Measurements from ENCODE around the gene TEX19. TPM values are rescaled to one million over a fixed set of nuclear protein-coding genes. Genes with fewer than 3 reads are reported as not detected.

The TEX19 gene
- total RNA-seq, 4 donors from 2014 or later, result not detected

GRCh38 chr17:82405051-82405450, 46.0 kb downstream of the TEX19 start:
- TF ChIP-seq POLR2A (IDR thresholded peaks at IDR 0.05) (no peak), CTCF (IDR thresholded peaks at IDR 0.05) (no peak)
- WGBS, 2 donors, result 79 to 83% methylated on average over 14 of the region's 14 CpGs
- H3K4me3 ChIP-seq (ENCODE audit: low read depth, poor library complexity, severe bottlenecking), result no peak overlapping the region

DNA sequence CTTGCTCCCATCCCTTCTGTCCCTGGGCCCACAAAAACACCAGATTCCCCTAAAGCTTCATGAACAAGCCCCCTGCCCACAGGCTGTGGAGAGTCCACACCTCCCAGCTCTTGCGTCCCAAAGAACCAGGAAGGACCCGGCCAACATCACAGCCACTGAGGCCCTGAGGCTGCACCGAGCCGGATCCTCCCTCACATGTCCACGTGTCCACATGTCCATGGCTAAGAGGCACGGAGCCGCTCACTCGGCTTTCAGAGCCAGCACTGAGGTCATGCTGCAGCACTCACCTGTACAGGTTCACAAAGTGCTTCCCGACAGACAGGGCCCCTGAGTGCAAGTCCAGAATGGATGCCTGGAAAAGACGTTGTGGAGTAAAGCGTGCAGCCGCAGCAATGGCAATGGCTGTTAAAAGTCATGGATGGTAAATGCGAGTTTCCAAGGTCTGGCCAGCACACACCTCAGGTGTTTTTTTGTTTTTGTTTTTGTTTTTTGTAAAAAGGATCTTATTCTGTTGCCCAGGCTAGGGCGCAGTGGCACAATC, 47.2 kb downstream of the TEX19 start:
- TF ChIP-seq CTCF (IDR thresholded peaks at IDR 0.05), result no peak
- no peak for TF ChIP-seq POLR2A (IDR thresholded peaks at IDR 0.05)
- WGBS, 2 donors, result 95 to 96% methylated on average over 13 to 14 of the region's 14 CpGs
- no peak for DNase-seq (ENCODE audit: low spot score in 2 of 2)
- intact Hi-C loops (cut with DNase I; ENCODE audit: low total_unique reads), result no loop called here
- no peak overlapping the region for H3K4me3 ChIP-seq (ENCODE audit: low read depth, poor library complexity, severe bottlenecking)

More at GRCh38 chr17:82405051-82405450, 46.0 kb downstream of the TEX19 start:
- intact Hi-C loops (cut with DNase I; ENCODE audit: low total_unique reads), result no loop called here
- no peak for DNase-seq (ENCODE audit: low spot score in 2 of 2)

- WGBS, 2 donors, result 75 to 82% methylated on average over 13 of the region's 13 CpGs
- TF ChIP-seq CTCF (IDR thresholded peaks at IDR 0.05), result no peak
- no peak for TF ChIP-seq POLR2A (IDR thresholded peaks at IDR 0.05)
- no peak overlapping the region for H3K4me3 ChIP-seq (ENCODE audit: low read depth, poor library complexity, severe bottlenecking)
- intact Hi-C loops (cut with DNase I; ENCODE audit: low total_unique reads), result no loop called here
- DNase-seq (ENCODE audit: low spot score in 2 of 2), result no peak
Measured at GRCh38 chr17:82407255-82407654, 48.2 kb downstream of the TEX19 start.

- DNase-seq (ENCODE audit: low spot score in 2 of 2), result no peak
- TF ChIP-seq POLR2A (IDR thresholded peaks at IDR 0.05) (no peak), CTCF (IDR thresholded peaks at IDR 0.05) (no peak)
- intact Hi-C loops (cut with DNase I; ENCODE audit: low total_unique reads), result no loop called here
- WGBS, 2 donors, result 83 to 86% methylated on average over 15 of the region's 15 CpGs
- no peak overlapping the region for H3K4me3 ChIP-seq (ENCODE audit: low read depth, poor library complexity, severe bottlenecking)
Measured at GRCh38 chr17:82408288-82408937, 49.4 kb downstream of the TEX19 start.

DNA sequence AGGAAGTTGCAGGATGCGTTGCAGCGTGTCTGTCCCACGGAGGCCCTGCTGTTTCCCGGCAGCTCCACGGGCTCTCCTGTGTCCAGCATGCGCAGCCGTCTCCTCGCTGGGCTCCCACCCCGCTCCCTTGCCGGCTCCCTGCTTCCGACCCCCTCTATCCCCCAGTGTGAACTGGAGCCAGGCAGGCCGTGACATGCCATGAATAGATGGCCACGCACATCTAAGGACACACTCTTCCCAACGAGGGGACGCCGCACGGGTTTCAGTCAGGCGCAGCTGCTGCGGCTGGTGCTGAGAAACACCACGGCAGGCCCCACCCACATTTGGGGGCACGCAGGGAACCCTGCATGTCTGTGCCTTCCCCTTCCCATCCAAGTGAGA, 49.9 kb downstream of the TEX19 start:
- intact Hi-C loops (cut with DNase I; ENCODE audit: low total_unique reads), result no loop called here
- WGBS, 2 donors, result 95 to 96% methylated on average over 21 of the region's 21 CpGs
- DNase-seq (ENCODE audit: low spot score in 2 of 2), result no peak
- TF ChIP-seq CTCF (IDR thresholded peaks at IDR 0.05), result no peak
- no peak for TF ChIP-seq POLR2A (IDR thresholded peaks at IDR 0.05)
- no peak overlapping the region for H3K4me3 ChIP-seq (ENCODE audit: low read depth, poor library complexity, severe bottlenecking)
